HG03103 (cell line): ENCODE data around the gene ZNF581.

Experiments used
- ATAC-seq: cut with Tn5 transposase; IDR thresholded peaks from one replicate; pipeline ENCODE4 v1.9.1; 2021; ENCODE audit warnings: low read depth; ENCODE audit not compliant: unreplicated experiment

The ZNF581 gene

GRCh38 chr19:55677572-55678028 lies 34.2 kb downstream of the ZNF581 start:
- ATAC-seq: no peak

- ATAC-seq: peak; percentile 72
These were observed 34.7 kb downstream of the ZNF581 start for GRCh38 chr19:55678121-55678671.

- no peak for ATAC-seq
These were observed 36.2 kb downstream of the ZNF581 start for GRCh38 chr19:55679343-55680257.

- ATAC-seq: no peak
These were observed 37.1 kb downstream of the ZNF581 start for GRCh38 chr19:55680339-55681130.

GRCh38 chr19:55681131-55682092 lies 38.0 kb downstream of the ZNF581 start:
- no peak for ATAC-seq

- ATAC-seq: no peak
These were observed 40.2 kb downstream of the ZNF581 start for GRCh38 chr19:55683449-55684261.

- no peak for ATAC-seq
These were observed 41.7 kb downstream of the ZNF581 start for GRCh38 chr19:55684946-55685681.

- no peak for ATAC-seq
These were observed 42.3 kb downstream of the ZNF581 start for GRCh38 chr19:55685776-55686175.

- no peak for ATAC-seq
These were observed 43.0 kb downstream of the ZNF581 start for GRCh38 chr19:55686311-55687050.

- ATAC-seq: no peak
These were observed 44.1 kb downstream of the ZNF581 start for GRCh38 chr19:55687281-55688201.

- ATAC-seq: no peak
These were observed 45.2 kb downstream of the ZNF581 start for GRCh38 chr19:55688422-55689218.

- ATAC-seq: no peak
These were observed 46.1 kb downstream of the ZNF581 start for GRCh38 chr19:55689411-55690108.

- ATAC-seq: no peak
These were observed 46.8 kb downstream of the ZNF581 start for GRCh38 chr19:55690109-55690768.

- ATAC-seq: no peak
These were observed 47.5 kb downstream of the ZNF581 start for GRCh38 chr19:55690769-55691545.
